Stimulated activated CD4-positive, alpha-beta T cell treated with anti-CD3 and anti-CD28 coated beads, Interleukin-1b, Interleukin-23, amount 100 ng/mL, for 24 hours (primary cell): ENCODE measurements around the gene MBOAT2.

Experiments used
- DNase-seq, 4 experiments: peaks; one replicate each; pipeline ENCODE4 v3.0.0-alpha.2; 2020; ENCODE audit warnings: low read depth in 4 of 4, low spot score in 1 of 4

The MBOAT2 gene

GRCh38 chr2:9018534-9018933 is 15.1 kb upstream of the MBOAT2 start:
- no peak for DNase-seq

- DNase-seq, result no peak
Measured at GRCh38 chr2:9018109-9018508, 14.6 kb upstream of the MBOAT2 start.

- DNase-seq, result no peak
Measured at GRCh38 chr2:9017411-9017810, 13.9 kb upstream of the MBOAT2 start.

- no peak for DNase-seq
Measured at GRCh38 chr2:9015998-9016397, 12.5 kb upstream of the MBOAT2 start.

GRCh38 chr2:9013403-9013802 is 9.9 kb upstream of the MBOAT2 start:
- no peak for DNase-seq

- DNase-seq, result no peak
Measured at GRCh38 chr2:9010866-9011265, 7.4 kb upstream of the MBOAT2 start.

GRCh38 chr2:9008951-9009664 is 5.6 kb upstream of the MBOAT2 start:
- DNase-seq, result no peak

- DNase-seq, result no peak
Measured at GRCh38 chr2:9006368-9006767, 2.9 kb upstream of the MBOAT2 start.

GRCh38 chr2:9004338-9005204 is 1.1 kb upstream of the MBOAT2 start:
- no peak for DNase-seq

- DNase-seq, result no peak
Measured at GRCh38 chr2:9003366-9003615, 193 bp downstream of the MBOAT2 start.

- no peak for DNase-seq
Measured at GRCh38 chr2:9002637-9003365, 683 bp downstream of the MBOAT2 start.

- no peak for DNase-seq
Measured at GRCh38 chr2:9002313-9002636, 1.2 kb downstream of the MBOAT2 start.

- no peak for DNase-seq
Measured at GRCh38 chr2:9001778-9002177, 1.7 kb downstream of the MBOAT2 start.

GRCh38 chr2:9001229-9001628 is 2.3 kb downstream of the MBOAT2 start:
- no peak for DNase-seq

- DNase-seq, result no peak
Measured at GRCh38 chr2:9000442-9000841, 3.0 kb downstream of the MBOAT2 start.

- DNase-seq, result no peak
Measured at GRCh38 chr2:8999797-9000196, 3.7 kb downstream of the MBOAT2 start.

- no peak for DNase-seq
Measured at GRCh38 chr2:8999102-8999446, 4.4 kb downstream of the MBOAT2 start.

GRCh38 chr2:8998418-8999101 is 4.9 kb downstream of the MBOAT2 start:
- DNase-seq, result no peak

GRCh38 chr2:8997631-8998030 is 5.9 kb downstream of the MBOAT2 start:
- DNase-seq, result no peak

- DNase-seq, result no peak
Measured at GRCh38 chr2:8997108-8997507, 6.4 kb downstream of the MBOAT2 start.

GRCh38 chr2:8996006-8996405 is 7.5 kb downstream of the MBOAT2 start:
- DNase-seq, result no peak

- DNase-seq, result no peak
Measured at GRCh38 chr2:8994386-8994785, 9.1 kb downstream of the MBOAT2 start.
